H9 (cell line): Measurements from ENCODE around the gene RETNLB. TPM values are rescaled to one million over a fixed set of nuclear protein-coding genes. Genes with fewer than 3 reads are reported as not detected.

Source experiments
- DNase-seq: peaks from one replicate; pipeline ENCODE4 v3.0.0-alpha.2; 2017
- H2AFZ ChIP-seq: one replicate; pipeline ENCODE4 v1.6.1; 2013; ENCODE audit warnings: mild to moderate bottlenecking, low read length, control low read depth, moderate library complexity
- H2AK5ac ChIP-seq: 2 replicates; pipeline ENCODE4 v1.6.1; 2013; ENCODE audit warnings: low read length, control low read depth, mixed read lengths; ENCODE audit not compliant: insufficient read length
- H2BK120ac ChIP-seq: one replicate; pipeline ENCODE4 v1.6.1; 2013; ENCODE audit warnings: low read depth, mild to moderate bottlenecking, low read length, control low read depth, inconsistent platforms; ENCODE audit not compliant: poor library complexity, severe bottlenecking
- H2BK12ac ChIP-seq: 2 replicates; pipeline ENCODE4 v1.6.1; 2013; ENCODE audit warnings: low read length, control low read depth, mixed read lengths, low read depth; ENCODE audit not compliant: insufficient read length
- H2BK15ac ChIP-seq: 2 replicates; pipeline ENCODE4 v1.6.1; 2013; ENCODE audit warnings: low read depth, low read length, control low read depth
- H2BK20ac ChIP-seq: one replicate; pipeline ENCODE4 v1.6.1; 2013; ENCODE audit warnings: low read depth, mild to moderate bottlenecking, low read length, control low read depth, inconsistent platforms; ENCODE audit not compliant: poor library complexity, severe bottlenecking
- H2BK5ac ChIP-seq: 2 replicates; pipeline ENCODE4 v1.6.1; 2013; ENCODE audit warnings: low read length, control low read depth, mixed read lengths; ENCODE audit not compliant: insufficient read length
- H3K14ac ChIP-seq: 2 replicates; pipeline ENCODE4 v1.6.1; 2013; ENCODE audit warnings: low read length, control low read depth; ENCODE audit not compliant: insufficient read depth
- H3K18ac ChIP-seq: 2 replicates; pipeline ENCODE4 v1.6.1; 2013; ENCODE audit warnings: low read depth, mild to moderate bottlenecking, mixed read lengths, low read length, control low read depth; ENCODE audit not compliant: insufficient read length
- H3K23ac ChIP-seq: 2 replicates; pipeline ENCODE4 v1.6.1; 2013; ENCODE audit warnings: low read length, control low read depth, mixed read lengths, low read depth; ENCODE audit not compliant: insufficient read length
- H3K23me2 ChIP-seq: 2 replicates; pipeline ENCODE4 v1.6.1; 2013; ENCODE audit warnings: low read depth, mild to moderate bottlenecking, mixed read lengths, low read length, control low read depth; ENCODE audit not compliant: insufficient read length, poor library complexity, severe bottlenecking
- H3K27ac ChIP-seq: 2 replicates; pipeline ENCODE4 v1.5.1; 2013; ENCODE audit warnings: low read length, control low read depth, mixed read lengths, low read depth; ENCODE audit not compliant: insufficient read length
- H3K27me3 ChIP-seq: 2 replicates; pipeline ENCODE4 v1.6.1; 2013; ENCODE audit warnings: low read length, control low read depth, inconsistent platforms; ENCODE audit not compliant: insufficient read depth
- H3K4ac ChIP-seq: 2 replicates; pipeline ENCODE4 v1.6.1; 2013; ENCODE audit warnings: low read depth, mild to moderate bottlenecking, control low read depth, inconsistent platforms, low read length, moderate library complexity
- H3K4me1 ChIP-seq: 2 replicates; pipeline ENCODE4 v1.6.1; 2013; ENCODE audit warnings: low read length, control low read depth, inconsistent platforms; ENCODE audit not compliant: insufficient read depth
- H3K4me2 ChIP-seq: 2 replicates; pipeline ENCODE4 v1.6.1; 2013; ENCODE audit warnings: low read length, control low read depth, mixed read lengths; ENCODE audit not compliant: insufficient read length, insufficient read depth
- H3K56ac ChIP-seq: 2 replicates; pipeline ENCODE4 v1.6.1; 2013; ENCODE audit warnings: low read depth, mild to moderate bottlenecking, mixed read lengths, low read length, control low read depth; ENCODE audit not compliant: insufficient read length
- H3K79me1 ChIP-seq: 2 replicates; pipeline ENCODE4 v1.6.1; 2013; ENCODE audit warnings: low read depth, mild to moderate bottlenecking, moderate library complexity, low read length, control low read depth, inconsistent platforms; ENCODE audit not compliant: insufficient read depth, poor library complexity, severe bottlenecking
- H3K79me2 ChIP-seq: 2 replicates; pipeline ENCODE4 v1.6.1; 2013; ENCODE audit warnings: low read length, control low read depth, inconsistent platforms; ENCODE audit not compliant: insufficient read depth
- H3K9ac ChIP-seq: 2 replicates; pipeline ENCODE4 v1.6.1; 2013; ENCODE audit warnings: low read length, control low read depth, mixed read lengths; ENCODE audit not compliant: insufficient read length; ENCODE audit errors: extremely low read depth
- H3K9me3 ChIP-seq: one replicate; pipeline ENCODE4 v1.6.1; 2013; ENCODE audit warnings: low read depth, low read length, inconsistent platforms; ENCODE audit not compliant: control insufficient read depth
- H3T11ph ChIP-seq: one replicate; pipeline ENCODE4 v1.6.1; 2013; ENCODE audit warnings: mild to moderate bottlenecking, low read length, control low read depth, inconsistent platforms
- H4K20me1 ChIP-seq: one replicate; pipeline ENCODE4 v1.6.1; 2013; ENCODE audit not compliant: control insufficient read depth, insufficient read length, insufficient read depth
- H4K5ac ChIP-seq: 2 replicates; pipeline ENCODE4 v1.6.1; 2013; ENCODE audit warnings: low read depth, mild to moderate bottlenecking, mixed read lengths, low read length, control low read depth; ENCODE audit not compliant: insufficient read length
- H4K8ac ChIP-seq: replicated peaks from 2 replicates; pipeline ENCODE4 v1.6.1; 2013; ENCODE audit warnings: low read length, control low read depth, mixed read lengths, low read depth; ENCODE audit not compliant: insufficient read length
- H4K91ac ChIP-seq: 2 replicates; pipeline ENCODE4 v1.6.1; 2013; ENCODE audit warnings: low read depth, mild to moderate bottlenecking, moderate library complexity, mixed read lengths, low read length, control low read depth; ENCODE audit not compliant: insufficient read length
- H3K27ac Mint-ChIP-seq, 3 experiments: 2 replicates in 2 of 3; 3 replicates in 1 of 3; pipeline ENCODE4 v1.8.0; 2020 to 2021; ENCODE audit warnings: mixed read lengths in 3 of 3, mild to moderate bottlenecking in 1 of 3, moderate library complexity in 1 of 3
- H3K27me3 Mint-ChIP-seq: 2 replicates; pipeline ENCODE4 v1.8.0; 2021; ENCODE audit warnings: low read depth, mild to moderate bottlenecking, moderate library complexity, mixed read lengths
- H3K36me3 Mint-ChIP-seq, 3 experiments: 2 replicates in 2 of 3; 3 replicates in 1 of 3; pipeline ENCODE4 v1.8.0; 2020 to 2021; ENCODE audit warnings: low read depth in 3 of 3, mixed read lengths in 3 of 3; ENCODE audit not compliant: insufficient read depth in 1 of 3
- H3K4me1 Mint-ChIP-seq, 2 experiments: 2 replicates each; pipeline ENCODE4 v1.8.0; 2020; ENCODE audit warnings: mixed read lengths in 2 of 2
- H3K4me3 Mint-ChIP-seq, 2 experiments: 2 replicates in 1 of 2; 3 replicates in 1 of 2; pipeline ENCODE4 v1.8.0; 2020 to 2021; ENCODE audit warnings: mild to moderate bottlenecking in 2 of 2, mixed read lengths in 2 of 2, moderate library complexity in 1 of 2
- H3K9me3 Mint-ChIP-seq, 2 experiments: 2 replicates in 1 of 2; 3 replicates in 1 of 2; pipeline ENCODE4 v1.8.0; 2020; ENCODE audit warnings: mild to moderate bottlenecking in 2 of 2, mixed read lengths in 2 of 2, moderate library complexity in 1 of 2
- CTCF ChIP-seq: fragments of 200-600 bp; sonication (generic); conservative IDR thresholded peaks from 3 replicates; pipeline ENCODE4 v1.8.0; 2021; ENCODE audit warnings: antibody characterized with exemption, mild to moderate bottlenecking
- WGBS: extraction: QIAGEN DNeasy Blood & Tissue Kit; methylation state at CpG from one replicate; pipeline ENCODE4 v1.1.7; 2013; ENCODE audit warnings: missing lambda C conversion rate, low lambda C conversion rate, mixed read lengths; ENCODE audit not compliant: insufficient read length; ENCODE audit errors: extremely low coverage; 5-methylcytosine and 5-hydroxymethylcytosine counted together
- total RNA-seq: library from RNA; stranded (reverse); gene quantifications from 2 replicates; pipeline ENCODE4 v1.2.1, GENCODE V29; 2021

RETNLB gene
- total RNA-seq, 1 experiment from 2014 or later: not detected

DNA sequence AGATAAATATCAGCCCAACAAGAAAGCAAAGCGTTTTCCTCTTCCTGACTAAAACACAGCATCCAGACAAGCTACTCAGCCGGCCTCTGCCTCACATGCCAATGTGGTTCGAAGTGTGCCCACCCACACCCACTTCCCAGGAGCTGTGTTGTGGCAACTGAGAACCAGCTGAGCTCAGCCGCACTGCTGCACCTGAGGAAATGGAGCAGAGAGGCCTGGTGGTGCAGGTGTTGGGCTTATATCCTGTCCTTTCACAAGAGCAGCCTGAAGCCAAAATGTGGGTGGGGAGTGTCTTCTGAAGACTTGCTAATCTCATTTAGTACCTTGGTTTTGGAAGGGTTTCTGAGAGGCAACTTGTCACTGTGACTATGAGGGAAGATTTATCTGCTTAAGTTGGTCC is 23.0 kb upstream of the RETNLB start:
- Histone ChIP-seq H3K9me3 (no peaks in the 10 kb centered on the region), H4K5ac (no peak overlapping the region), H3K27ac (no peak overlapping the region), H4K20me1 (no peaks in the 10 kb centered on the region), H3K4me1 (no peaks in the 10 kb centered on the region), H2BK20ac (no peak overlapping the region), H2BK5ac (no peak overlapping the region), H3K14ac (peak overlapping the region; percentile 56; the same call in 1 of the 2 replicates), H3K27me3 (no peaks in the 10 kb centered on the region), H4K8ac (no peak overlapping the region), H3K79me2 (no peaks in the 10 kb centered on the region), H4K91ac (no peak overlapping the region), H3K18ac (no peak overlapping the region), H2BK12ac (no peak overlapping the region), H3T11ph (no peak overlapping the region), H2AFZ (no peak overlapping the region), H2BK120ac (no peak overlapping the region), H2BK15ac (no peak overlapping the region), H3K9ac (peak overlapping the region; percentile 23), H2AK5ac (no peak overlapping the region), H3K23me2 (no peaks in the 10 kb centered on the region), H3K23ac (no peak overlapping the region), H3K79me1 (no peaks in the 10 kb centered on the region), H3K4me2 (no peak overlapping the region), H3K56ac (no peak overlapping the region), H3K4ac (no peak overlapping the region)
- no CpG with 5 or more reads among the region's 4 CpGs for WGBS
- no peak for DNase-seq
- Mint-ChIP-seq H3K4me3 (no peak overlapping the region), H3K36me3 (no peaks in the 10 kb centered on the region; a peak in 1 of 7 replicates), H3K27me3 (no peaks in the 10 kb centered on the region), H3K4me1 (no peaks in the 10 kb centered on the region), H3K27ac (no peak overlapping the region), H3K9me3 (no peaks in the 10 kb centered on the region; a peak in 1 of 5 replicates)
- TF ChIP-seq CTCF: no peak
